NK-92 (cell line): ENCODE data around the gene IGLL5.
"Not testable (repeated sequence)": the region's sequence is repeated elsewhere in the genome, so short reads cannot be mapped to it uniquely, and the experiment has no call there.

ENCODE experiments used
- DNase-seq: peaks from one replicate; lab custom pipeline; 2025; ENCODE audit not compliant: unreplicated experiment; lab: John Stamatoyannopoulos, UW

IGLL5 gene

DNA sequence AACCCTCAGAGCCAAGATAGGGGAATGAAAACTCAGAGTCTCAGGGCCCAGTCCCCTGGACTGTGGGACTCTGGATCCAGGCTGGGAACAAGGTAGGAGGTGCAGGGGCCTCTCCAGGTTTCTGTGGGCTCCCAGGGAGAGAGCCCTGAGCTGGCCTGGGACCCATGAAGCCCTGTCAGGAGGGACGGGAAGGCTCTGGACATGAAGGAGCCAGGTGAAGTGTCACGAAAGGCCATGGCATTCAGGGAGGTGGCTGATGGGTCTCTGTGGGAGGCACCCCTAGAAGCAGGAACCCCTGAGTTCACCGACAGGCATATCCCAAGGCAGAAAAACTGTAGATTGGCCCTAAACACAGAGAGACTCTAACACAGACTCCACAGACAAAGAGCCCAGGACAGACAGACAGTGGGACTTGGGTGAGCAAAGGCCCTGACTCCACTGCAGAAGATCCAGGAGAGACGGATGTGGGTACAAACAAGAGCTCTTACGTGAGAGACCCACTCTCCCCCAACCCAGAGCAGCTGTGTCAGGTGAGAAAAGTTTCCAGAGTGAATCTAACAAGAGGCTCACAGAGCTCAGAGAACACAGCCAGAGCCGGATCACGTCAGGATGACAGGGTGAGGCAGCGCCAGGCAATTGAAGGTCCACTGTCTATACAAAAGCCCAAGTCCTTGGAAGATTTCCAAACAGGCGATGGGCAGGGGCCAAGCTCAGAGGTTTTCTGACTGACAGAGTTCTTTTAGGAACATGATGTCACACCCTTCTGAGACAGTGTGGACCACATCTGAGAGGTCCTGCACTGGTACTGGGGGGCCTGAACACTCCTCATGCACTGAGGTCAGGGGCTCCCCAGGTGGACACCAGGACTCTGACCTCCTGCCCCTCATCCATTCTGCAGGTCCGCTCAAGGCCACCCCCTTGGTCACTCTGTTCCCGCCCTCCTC, 27.4 kb downstream of the IGLL5 start:
- DNase-seq: no peak

GRCh38 chr22:22915670-22916035, 28.0 kb downstream of the IGLL5 start:
- DNase-seq: no peak

DNA sequence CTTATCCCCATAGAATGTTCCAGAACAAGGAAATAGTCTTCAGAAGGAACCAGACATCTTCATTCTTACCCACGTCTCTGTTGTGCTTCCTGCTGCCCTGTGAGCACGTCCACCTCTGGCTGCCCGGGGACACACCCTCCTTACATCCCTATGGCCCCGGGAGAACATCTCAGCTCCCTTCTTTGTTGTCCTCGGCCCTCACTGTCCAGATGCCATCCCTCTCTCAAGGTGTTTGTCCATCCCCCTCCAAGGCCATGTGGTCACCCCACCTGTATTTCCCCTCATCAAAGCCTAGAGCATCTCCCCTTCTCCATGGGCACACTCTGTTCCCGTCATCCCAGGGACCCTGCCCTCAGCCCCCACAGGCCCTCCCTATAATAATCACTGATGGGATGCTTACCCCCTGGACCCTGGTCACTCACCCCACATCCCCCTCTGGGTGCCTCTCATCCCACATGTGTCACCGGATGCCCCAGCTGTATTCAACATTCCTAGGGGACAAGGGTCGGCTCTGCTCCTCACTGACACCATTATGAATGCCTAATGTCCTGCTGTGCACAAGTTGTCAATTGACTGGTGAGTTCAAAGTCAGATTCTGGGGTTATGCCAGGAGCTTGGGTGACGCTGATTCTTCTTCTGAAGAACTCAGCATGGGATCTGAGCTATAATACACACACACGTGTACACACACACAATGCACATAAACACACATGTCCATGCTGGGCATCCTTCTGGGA, 28.8 kb downstream of the IGLL5 start:
- DNase-seq: no peak

DNA sequence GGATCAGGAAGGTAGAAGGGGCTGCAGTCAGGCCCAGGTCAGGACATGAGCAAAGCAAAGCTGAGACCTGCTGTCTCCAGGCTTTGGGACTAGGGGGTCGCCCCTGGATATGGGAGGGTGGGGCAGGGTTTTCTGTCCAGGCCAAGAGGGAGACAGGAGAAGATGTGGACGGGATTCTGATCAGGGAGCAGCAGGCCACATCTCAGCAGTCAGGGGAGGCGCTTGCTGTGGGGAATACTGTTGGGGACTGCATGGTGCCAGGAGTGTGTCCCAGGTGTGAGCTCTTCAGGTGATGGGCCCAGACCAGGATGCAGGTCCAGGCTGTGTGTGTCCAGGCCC, 29.3 kb downstream of the IGLL5 start:
- no peak for DNase-seq

- DNase-seq: no peak
Measured at GRCh38 chr22:22917377-22917776, 29.8 kb downstream of the IGLL5 start.

- no peak for DNase-seq
Measured at GRCh38 chr22:22918297-22918965, 30.8 kb downstream of the IGLL5 start.

- DNase-seq: no peak
Measured at GRCh38 chr22:22919041-22919440, 31.4 kb downstream of the IGLL5 start.

DNA sequence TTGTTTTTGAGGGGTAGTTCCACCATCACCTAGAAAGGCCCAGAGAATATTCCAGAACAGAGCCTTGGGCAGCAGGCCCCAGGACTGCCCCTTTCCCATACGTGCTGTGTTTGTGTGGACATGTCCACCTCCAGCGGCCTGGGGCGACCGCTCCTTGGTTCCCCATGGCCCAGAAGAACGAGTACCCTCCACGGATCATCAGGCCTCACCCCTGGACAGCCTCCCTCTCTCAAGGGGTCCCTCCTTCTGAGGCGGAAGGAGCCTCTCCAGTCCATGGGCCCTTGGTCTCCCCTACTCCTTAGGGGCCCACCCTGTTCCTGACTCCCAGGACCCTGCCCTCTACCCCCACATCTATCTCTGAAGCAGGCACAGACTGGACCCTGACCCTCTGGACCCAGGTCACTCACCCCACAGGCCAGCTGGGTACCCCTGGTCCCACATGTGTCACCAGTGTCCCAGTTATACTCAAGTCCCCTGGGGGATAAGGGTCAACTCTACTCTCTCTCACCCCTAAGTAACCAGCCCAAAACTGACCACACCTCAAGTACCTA, 32.6 kb downstream of the IGLL5 start:
- DNase-seq: no peak

- no peak for DNase-seq
Measured at GRCh38 chr22:22920910-22921550, 33.4 kb downstream of the IGLL5 start.

DNA sequence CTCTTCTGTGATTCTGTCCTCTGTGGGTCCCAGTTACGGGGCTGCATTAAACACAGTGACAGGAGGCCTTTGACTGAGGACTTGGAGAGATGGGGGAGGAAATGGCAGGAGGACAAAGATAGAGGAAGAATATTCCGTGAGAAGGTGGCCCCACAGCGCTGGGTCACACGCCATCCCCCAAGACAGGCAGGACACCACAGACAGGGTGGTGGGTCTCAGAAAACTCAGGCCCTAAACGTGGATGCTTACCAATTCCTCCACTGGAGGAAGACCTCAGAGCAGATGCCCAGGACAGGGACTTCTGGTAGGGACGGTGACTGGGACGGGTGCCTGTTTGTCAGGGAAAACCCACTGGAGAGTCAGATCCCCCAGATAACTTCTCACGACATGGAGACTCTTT, 34.0 kb downstream of the IGLL5 start:
- DNase-seq: no peak

DNA sequence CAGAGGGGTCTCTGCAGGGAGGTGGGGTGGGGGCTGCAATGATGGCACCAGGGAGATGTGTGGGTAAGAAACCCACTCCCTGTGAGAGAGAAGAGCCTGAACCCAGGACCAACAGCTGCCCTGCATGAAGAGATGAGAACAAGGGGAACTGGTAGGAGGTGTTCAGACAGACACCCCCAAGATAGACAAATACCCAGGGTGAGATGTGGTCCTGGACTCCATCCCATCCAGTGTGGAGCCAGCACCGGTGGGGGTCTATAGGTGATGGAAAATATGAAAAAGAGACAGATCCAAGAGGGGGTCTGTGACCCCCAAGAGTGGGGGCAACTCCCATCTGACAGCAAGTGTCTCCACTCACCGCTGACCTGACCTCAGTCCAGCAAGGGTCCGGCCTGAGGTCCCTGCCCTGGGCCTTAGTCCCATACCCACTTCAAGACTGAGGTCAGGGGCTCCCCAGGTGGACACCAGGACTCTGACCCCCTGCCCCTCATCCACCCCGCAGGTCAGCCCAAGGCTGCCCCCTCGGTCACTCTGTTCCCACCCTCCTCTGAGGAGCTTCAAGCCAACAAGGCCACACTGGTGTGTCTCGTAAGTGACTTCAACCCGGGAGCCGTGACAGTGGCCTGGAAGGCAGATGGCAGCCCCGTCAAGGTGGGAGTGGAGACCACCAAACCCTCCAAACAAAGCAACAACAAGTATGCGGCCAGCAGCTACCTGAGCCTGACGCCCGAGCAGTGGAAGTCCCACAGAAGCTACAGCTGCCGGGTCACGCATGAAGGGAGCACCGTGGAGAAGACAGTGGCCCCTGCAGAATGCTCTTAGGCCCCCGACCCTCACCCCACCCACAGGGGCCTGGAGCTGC, 34.7 kb downstream of the IGLL5 start:
- DNase-seq: not testable (repeated sequence)

DNA sequence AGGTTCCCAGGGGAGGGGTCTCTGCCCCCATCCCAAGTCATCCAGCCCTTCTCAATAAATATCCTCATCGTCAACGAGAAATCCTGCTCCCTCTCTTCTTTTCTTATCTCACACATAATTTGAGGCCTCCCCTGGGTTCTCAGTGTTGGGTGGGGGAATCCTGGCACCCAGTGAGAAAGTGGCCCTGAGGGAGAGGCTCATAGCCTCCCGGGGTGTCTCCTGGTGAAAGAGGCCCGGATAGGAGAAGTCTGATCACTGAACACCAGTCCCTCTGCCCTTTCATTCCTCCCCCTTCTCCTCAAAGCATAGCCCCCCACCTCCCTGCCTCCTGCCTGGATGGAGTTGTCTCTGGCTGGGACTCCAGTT, 35.3 kb downstream of the IGLL5 start:
- DNase-seq: no peak

DNA sequence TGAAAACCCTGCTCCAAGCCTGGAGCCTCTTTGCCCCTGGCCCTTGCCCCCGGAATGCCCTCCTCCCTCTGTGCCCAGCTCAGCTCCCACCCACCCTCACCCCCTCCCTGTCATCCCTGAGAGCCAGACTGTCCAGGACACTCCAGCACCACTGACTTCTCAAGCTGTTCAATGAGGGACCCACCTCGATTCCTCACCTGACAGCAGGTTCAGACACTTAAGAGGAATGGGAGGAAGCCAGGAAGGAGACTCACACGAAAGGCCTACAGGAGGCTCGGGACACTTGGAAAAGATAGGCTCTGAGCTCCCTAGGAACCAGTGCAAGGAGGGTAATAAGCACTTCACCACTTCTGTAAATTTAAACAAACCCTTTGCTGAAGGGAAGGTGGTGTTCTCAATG, 35.8 kb downstream of the IGLL5 start:
- no peak for DNase-seq

DNA sequence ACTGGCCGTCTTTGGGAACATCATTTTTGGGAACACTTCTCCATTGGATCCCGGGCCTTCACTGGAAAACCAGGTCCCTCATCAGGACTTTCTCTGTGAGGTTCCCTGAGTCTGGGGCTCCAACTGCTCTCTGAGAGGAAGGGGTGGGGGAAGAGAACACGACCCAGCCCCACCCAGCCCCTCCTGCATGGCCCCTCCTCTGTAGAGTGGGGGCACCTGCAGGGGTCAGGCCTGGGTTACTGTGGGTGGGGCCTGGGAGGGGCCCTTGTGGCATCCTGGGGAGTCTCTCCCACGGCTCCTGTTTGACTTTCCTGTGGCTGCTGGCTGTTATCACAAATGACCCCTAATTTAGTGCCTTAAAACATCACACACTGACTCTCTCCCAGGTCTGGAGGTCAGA, 36.3 kb downstream of the IGLL5 start:
- DNase-seq: no peak

DNA sequence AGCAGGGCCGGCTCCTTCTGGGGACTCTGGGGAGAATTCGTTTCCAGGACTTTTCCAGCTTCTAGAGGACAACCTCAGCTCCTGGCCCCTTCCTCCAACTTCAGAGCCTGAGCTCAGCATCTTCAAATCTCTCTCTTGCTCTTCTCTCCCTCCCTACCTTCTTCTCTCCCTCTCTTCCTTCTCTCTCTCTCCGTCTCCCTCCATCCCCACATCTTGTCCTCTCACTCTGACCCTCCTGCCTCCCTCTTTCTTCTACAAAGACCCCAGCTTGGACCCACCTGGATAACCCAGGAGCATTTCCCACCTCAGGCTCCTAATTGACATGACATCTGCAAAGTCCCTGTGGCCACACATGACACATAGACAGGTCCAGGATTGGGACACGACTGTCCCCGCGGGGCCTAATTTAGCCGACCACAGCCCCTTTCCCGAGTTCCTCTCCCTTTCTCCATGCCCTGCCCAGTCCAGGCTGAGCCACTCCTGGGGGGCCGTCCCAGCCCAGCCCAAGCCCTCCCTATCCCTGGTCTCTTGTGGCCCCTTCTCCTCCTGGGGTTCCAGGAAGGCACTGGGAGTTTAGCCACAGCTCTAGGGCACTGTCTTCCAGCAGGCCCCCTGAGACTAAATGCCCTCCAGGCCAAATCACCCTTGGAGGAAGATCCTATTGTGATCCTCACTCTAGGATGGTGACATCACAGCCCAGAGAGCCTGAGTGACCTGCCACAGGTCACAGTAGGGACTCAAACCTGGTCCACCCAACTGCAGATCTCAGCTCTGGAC, 36.9 kb downstream of the IGLL5 start:
- DNase-seq: no peak

DNA sequence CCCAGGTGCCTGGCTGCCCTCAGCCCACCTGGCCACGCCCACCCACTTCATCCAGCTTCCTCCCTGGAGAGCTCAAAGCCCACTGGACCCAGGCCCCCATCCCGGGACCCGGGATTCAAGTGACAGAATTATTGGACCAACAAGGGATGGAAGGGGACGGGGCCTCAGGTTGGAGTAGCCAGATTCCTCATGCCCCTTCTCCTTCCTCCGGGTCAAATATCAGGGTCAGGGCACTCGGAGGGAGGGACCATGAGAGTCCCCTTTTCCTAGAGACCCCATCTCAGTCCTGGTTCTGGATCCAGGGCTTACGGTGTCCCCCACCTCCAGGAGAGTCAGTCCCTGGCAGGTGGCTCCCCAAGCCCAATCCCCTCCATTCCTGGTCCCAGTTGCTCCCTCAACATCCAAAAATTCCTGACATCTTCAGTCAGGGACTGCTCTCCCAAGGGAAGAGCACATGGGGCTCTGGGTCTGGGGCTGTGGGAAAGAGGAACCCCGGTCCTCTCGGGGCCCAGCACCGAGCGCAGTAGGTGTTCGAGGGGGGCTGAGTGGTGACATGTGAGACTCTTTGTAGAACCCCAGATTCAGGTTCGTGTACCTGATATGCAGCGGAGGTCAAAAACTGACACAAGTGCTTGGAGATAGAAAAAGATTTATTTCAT, 37.7 kb downstream of the IGLL5 start:
- no peak for DNase-seq

DNA sequence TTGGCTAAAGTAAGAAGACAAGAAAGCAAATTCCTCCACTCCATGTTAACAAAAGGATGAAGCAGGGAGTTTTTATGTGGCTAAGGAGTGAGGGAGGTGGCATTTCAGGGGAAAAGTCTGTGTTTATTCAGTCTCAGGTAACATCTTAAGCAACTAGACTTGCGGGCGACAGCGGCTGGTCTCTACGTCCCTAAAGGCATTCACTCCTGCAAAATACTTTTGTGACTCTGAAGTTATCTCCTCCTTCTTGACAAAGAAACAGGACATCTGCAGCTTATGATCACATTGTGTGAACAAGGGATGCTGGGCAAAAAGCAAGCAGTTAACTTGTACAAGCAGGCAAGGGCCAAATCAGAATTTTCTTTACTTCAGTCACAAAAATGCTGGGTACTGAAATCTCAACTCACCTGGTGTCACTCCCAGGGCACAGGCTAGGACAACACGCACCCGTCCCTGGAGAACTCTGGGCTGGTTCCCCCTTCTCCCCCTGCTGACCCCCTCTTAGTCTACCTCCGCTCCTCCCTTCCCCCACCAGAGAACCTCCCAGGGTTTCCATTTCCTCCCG, 38.3 kb downstream of the IGLL5 start:
- DNase-seq: no peak

DNA sequence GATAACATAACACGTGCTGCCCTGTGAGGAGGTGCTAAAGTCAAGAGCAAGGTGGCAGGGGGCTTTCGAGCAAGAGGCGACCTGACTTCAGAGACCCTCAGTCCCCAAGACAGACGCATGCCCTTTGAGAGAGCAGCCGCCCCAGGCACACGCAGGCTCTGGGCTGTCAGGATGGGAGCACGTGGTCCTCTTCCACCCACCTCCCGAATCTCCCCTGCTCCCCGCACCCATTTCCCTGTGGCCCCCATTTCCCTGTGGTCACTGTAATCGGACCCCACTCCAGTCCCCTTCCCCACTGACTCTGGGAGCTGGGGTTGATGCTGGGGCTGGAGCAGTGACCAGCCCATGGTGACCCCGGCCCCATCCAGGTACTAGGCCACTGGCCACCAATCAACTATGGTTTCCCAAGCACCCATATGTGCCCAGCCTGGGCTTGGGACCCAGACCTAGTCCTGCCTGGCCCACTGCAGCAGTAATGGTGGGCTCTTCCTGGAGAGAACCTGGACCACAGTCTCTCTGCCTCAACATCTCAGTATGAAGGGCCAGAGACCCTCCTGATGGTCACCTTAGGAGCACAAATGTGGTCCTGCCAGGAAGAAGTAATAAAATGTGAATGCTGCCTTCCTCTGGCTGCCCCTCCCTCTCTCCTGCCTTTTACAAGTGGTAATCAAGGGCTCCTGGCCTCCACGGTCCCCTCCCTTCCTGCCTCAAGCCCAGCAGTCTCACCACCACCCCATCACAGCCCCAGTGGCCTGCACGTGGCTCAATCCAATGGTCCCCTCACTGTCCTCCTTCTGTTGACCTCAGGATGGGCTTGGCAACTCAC, 39.0 kb downstream of the IGLL5 start:
- DNase-seq: no peak
